H7 (cell line): ENCODE data around the gene BMP6. TPM values are rescaled to one million over a fixed set of nuclear protein-coding genes. Genes with fewer than 3 reads are reported as not detected.
"Not testable (repeated sequence)": the region's sequence is repeated elsewhere in the genome, so short reads cannot be mapped to it uniquely, and the experiment has no call there.

Experiments
- DNase-seq: peaks from one replicate; pipeline ENCODE4 v3.0.0; 2012
- H3K27me3 ChIP-seq: 2 replicates; pipeline ENCODE4 v1.6.0; 2011; ENCODE audit warnings: mild to moderate bottlenecking, low read length; ENCODE audit not compliant: control insufficient read depth, insufficient read depth
- H3K36me3 ChIP-seq: replicated peaks from 2 replicates; pipeline ENCODE4 v1.5.1; 2011; ENCODE audit warnings: low read length; ENCODE audit not compliant: control insufficient read depth, insufficient read depth
- H3K4me3 ChIP-seq: 2 replicates; pipeline ENCODE4 v1.5.1; 2011; ENCODE audit warnings: low read depth, mild to moderate bottlenecking, control low read depth, low read length, moderate library complexity; ENCODE audit not compliant: insufficient read depth
- total RNA-seq: library from RNA; depleted of rRNA; stranded (reverse); fragments of >200 nt; shearing (Covaris generic); gene quantifications from 2 replicates; pipeline ENCODE4 v1.2.3, GENCODE V29; 2014

Gene BMP6
- total RNA-seq, 1 experiment from 2014 or later: 0.73 TPM

DNA sequence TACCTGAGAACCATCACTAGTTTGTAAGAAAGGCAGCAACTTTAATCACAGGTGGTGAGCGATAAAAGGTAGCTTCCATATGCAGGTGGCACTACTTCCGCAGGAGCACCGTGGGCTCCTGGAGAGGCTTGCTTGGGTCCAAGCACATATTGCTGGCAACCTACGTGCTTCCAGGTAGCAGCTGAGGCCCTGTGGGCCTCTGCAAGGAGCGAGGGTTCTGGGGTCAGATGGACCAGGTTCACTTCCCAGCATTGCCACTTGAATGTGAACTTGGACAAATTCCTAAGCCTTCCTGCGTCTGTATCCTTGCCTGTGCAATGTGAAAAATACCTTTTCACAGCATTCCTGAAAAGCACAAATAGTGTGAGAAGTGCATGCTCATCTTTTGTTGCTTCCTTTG lies 153.7 kb downstream of the BMP6 start:
- no peaks in the 10 kb centered on the region for H3K27me3 ChIP-seq
- H3K4me3 ChIP-seq: no peak overlapping the region
- DNase-seq: no peak
- H3K36me3 ChIP-seq: peaks cover 18% of the 10 kb centered on the region

DNA sequence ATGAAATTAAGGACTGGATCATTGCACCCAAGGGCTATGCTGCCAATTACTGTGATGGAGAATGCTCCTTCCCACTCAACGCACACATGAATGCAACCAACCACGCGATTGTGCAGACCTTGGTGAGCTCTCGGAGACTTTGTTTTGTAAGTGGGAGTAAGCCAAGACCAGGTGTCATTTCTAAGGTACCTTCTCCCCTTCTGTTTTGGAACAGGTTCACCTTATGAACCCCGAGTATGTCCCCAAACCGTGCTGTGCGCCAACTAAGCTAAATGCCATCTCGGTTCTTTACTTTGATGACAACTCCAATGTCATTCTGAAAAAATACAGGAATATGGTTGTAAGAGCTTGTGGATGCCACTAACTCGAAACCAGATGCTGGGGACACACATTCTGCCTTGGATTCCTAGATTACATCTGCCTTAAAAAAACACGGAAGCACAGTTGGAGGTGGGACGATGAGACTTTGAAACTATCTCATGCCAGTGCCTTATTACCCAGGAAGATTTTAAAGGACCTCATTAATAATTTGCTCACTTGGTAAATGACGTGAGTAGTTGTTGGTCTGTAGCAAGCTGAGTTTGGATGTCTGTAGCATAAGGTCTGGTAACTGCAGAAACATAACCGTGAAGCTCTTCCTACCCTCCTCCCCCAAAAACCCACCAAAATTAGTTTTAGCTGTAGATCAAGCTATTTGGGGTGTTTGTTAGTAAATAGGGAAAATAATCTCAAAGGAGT lies 154.2 kb downstream of the BMP6 start:
- DNase-seq: no peak
- Histone ChIP-seq H3K4me3 (no peak overlapping the region), H3K36me3 (peaks cover 18% of the 10 kb centered on the region), H3K27me3 (no peaks in the 10 kb centered on the region)

DNA sequence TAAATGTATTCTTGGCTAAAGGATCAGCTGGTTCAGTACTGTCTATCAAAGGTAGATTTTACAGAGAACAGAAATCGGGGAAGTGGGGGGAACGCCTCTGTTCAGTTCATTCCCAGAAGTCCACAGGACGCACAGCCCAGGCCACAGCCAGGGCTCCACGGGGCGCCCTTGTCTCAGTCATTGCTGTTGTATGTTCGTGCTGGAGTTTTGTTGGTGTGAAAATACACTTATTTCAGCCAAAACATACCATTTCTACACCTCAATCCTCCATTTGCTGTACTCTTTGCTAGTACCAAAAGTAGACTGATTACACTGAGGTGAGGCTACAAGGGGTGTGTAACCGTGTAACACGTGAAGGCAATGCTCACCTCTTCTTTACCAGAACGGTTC lies 154.8 kb downstream of the BMP6 start:
- peaks cover 19% of the 10 kb centered on the region for H3K36me3 ChIP-seq
- no peak for DNase-seq
- H3K4me3 ChIP-seq: no peak overlapping the region
- no peaks in the 10 kb centered on the region for H3K27me3 ChIP-seq

DNA sequence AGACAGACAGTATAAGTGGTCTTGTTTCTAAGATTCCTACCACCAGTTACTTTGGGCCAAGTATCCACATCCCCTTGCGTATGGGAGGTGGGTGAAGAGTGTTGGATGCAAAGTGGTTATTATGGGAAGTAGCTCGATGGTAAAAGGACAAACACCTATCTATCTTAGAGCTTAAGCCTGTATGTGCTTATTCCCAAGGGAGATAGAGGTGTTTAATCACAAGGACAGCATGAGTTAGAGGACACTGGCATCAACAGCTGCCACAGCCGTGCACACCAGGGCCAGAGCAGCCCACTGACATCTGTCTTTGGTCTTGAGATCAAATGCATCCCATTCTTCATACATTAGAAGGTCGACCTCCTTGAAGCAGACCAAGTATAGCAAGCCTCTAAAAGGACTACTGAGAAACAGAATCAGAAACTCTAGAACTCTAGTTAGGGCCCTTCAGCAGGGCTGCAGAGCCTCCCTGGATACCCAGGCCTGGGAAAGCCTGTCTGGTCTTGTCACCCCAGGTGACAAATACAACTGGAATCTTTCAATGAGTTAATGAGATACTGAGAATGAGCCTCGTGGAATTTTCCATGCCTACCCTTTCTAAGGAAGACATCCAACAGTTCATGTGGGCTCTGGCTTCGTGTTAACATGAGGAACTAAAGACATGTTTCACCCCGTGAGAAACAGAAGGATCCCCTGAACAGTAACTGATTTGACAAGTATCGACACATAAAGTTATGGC lies 156.0 kb downstream of the BMP6 start:
- DNase-seq: no peak
- Histone ChIP-seq H3K4me3 (no peak overlapping the region), H3K36me3 (peaks cover 30% of the 10 kb centered on the region), H3K27me3 (no peaks in the 10 kb centered on the region)

DNA sequence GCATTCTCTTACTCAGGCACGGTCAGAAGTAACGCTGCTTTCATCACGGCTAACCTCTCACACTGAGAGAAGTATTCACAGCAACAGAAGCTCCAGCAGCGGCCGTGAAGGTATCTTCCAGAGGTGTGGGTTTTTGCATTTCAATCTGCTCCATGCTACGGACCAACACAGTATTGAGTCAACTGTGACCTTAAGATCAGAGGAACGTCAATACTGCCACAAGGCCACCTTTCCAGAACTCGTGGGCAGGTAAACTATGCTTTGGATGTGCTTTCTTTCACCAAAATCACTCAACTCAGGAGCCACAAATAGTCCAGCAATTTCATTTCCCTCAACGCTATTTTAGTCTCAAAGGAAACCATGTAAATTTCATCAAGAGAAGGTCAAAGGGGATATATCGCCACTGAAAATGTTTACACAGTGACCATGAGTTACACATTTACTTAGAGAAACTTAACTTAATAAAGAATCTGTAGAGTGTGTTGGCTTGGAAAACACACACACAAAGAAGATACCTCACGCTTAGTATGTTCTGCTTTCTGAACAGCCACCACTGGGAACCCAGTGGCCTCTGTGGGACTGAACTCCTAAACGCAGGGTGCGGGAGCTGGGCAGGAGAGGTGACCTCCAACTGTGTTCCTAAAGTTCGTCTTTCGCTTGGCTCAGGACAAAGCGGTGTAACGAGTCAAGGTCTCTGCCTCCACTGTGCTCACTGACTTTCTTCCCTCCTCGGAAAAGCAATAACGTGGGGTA lies 156.8 kb downstream of the BMP6 start:
- Histone ChIP-seq H3K36me3 (peaks cover 33% of the 10 kb centered on the region), H3K27me3 (no peaks in the 10 kb centered on the region), H3K4me3 (no peak overlapping the region)
- DNase-seq: no peak

DNA sequence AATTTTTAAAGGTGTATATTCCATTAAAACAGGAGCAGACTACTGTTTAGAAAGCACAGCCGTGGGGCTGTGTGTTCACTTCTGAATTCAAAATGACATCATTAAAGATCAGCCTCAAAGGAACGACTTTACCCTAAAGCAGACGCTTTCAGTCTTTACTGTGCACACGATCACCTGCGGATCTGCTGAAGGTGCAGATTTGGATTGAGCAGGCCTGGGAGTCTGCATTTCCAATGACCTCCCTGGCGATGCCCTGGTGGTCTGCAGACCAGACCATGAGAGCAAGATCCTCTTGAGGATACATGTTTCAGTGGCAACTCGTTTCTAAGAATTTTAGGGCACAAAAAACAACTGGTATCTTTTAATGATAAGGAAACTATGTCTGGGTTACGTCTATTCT lies 157.5 kb downstream of the BMP6 start:
- Histone ChIP-seq H3K4me3 (no peak overlapping the region), H3K36me3 (peaks cover 36% of the 10 kb centered on the region), H3K27me3 (no peaks in the 10 kb centered on the region)
- DNase-seq: no peak

DNA sequence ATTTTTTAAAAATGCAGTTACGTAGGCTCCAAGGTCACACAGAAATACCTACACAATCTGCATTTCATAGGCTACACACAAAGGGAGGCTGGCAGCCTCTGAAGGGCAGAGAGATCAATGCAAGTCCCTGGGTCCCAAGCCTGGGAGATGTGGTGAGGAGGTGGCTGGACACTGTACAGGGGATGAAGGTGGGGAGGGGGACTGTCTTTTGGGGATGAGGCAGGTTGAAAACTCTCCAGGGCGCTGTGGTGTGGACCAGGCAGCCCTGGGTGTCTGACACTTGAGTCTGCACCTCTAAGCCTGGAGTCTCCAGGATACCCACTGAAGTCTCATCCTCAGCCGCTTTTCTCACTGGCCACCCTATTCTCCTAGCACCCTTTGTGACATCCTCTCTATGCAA lies 160.2 kb downstream of the BMP6 start:
- Histone ChIP-seq H3K4me3 (no peak overlapping the region), H3K36me3 (peaks cover 56% of the 10 kb centered on the region), H3K27me3 (no peaks in the 10 kb centered on the region)
- DNase-seq: no peak

DNA sequence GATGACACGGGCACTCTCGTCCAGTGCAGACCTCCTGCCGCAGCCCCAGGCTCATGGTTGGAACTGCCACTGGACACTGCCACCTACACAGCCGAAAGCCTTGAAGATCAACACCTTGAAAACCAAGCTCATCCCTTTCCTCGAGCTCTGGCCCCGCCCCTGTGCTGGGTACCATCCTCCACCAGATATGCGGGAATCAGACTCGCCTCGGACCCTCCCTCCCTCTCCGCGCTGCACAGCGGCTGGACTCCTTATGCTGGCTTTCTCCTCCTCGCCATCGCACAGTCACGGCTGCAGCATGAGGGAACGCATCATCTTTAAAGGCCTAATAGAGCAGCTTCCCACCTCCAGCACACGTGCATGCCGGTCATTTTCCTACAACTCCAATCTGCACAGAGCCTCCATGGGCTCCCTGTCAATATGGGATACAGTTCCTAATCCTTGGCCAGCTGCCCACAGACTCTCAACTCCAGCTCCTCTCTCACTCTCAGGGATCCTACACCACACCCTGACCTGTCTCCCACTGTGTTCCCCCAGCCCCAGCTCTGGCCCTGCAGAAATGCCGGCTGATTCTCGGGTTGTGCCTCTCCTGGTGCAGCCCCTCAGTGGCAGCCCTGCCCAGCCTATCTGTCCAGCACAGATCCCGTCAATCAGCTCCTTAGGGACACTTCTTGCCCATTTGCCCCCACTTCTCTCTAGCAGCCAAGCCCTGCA lies 161.5 kb downstream of the BMP6 start:
- no peak for DNase-seq
- Histone ChIP-seq H3K36me3 (peaks cover 59% of the 10 kb centered on the region), H3K4me3 (no peak overlapping the region), H3K27me3 (no peaks in the 10 kb centered on the region)

DNA sequence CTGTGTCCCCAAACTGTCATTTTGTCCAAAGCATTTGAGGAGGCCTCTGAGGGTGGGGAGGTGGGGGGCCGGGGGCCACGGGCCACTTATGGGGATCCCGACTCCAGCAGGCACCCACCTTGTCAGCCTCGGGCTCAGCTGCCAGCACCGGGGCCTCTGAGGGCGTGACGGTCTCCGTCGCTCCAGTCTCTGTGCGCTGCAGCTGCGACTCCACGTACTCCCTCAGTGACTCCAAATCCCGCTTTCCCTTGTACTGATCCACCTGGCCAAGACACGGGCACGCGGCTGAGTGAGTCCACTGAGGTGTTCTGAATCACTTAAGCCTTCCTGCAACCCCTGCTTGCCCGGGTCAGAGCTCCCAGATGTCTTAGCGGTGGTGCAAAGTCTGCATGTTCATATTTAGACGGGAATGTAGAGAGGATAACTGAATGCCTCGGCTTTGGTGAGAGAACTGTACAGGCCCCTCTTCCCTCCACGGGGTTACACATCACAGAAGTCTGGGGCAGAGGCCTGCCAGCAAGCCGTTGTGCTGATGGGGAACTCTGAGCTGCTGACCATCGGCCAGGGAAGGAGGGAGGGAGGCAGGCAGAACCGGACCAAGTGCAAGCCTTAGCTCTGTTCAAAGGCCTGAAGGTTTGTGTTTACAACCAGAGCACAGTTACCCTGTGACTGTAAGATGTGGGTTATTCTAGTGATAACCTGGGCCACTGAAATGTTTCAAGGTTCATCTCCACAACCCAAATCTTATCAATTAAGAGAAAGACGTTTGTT lies 162.9 kb downstream of the BMP6 start:
- Histone ChIP-seq H3K36me3 (peaks cover 60% of the 10 kb centered on the region), H3K4me3 (no peak overlapping the region), H3K27me3 (no peaks in the 10 kb centered on the region)
- no peak for DNase-seq

DNA sequence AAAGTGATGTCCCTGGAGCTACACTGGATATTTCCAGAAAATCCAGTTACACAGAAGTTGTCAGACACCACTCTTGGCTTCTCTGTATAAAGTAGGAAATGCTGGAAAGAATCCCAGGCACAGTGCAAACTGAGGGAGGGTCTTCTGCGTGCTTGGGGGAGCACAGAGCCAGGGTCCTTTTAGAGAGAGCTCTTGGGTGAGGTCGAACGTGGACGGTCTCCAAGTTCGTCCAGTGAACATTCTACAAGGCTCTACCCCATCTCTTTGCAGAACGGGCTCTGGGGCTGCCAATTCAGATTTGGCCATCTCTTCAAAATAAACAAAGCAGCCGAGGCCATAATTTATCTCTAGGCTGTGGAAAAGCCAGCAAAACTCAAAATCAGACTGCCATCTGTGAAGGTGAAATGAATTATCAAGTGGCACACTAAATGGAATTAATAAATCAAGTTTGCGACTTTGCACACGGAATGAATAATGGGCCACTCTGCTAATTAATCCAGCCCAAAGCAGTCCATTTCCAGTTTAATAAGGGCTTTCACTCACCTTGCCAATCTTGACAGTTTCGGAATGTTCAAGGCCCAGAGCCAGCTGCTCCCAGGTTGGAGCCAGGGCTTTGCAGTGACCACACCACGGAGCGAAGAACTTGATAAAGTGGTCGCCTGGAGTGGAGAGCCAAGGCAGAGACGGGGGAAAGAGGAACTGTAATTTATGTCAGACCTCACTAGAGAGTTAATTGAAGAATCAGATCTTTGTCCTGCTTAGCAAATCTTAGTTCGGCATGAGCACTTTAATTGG lies 165.4 kb downstream of the BMP6 start:
- Histone ChIP-seq H3K36me3 (peaks cover 60% of the 10 kb centered on the region), H3K27me3 (no peaks in the 10 kb centered on the region), H3K4me3 (no peak overlapping the region)
- DNase-seq: no peak

DNA sequence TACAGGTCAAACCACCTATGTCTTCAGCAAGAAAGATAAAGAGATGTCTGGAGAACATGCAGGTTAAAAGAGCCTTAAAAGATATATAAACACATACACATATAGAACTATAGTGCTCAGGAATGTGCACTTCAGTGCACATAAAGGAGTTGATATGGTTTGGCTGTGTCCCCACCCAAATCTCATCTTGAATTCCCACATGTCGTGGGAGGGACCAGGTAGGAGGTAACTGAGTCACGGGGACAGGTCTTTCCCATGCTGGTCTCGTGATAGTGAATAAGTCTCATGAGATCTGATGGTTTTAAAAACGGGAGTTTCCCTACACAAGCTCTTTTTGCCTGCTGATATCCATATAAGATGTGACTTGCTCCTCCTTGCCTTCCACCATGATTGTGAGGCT lies 166.5 kb downstream of the BMP6 start:
- not testable (repeated sequence) for H3K27me3 ChIP-seq, H3K4me3 ChIP-seq, DNase-seq
- H3K36me3 ChIP-seq: peaks cover 62% of the 10 kb centered on the region

DNA sequence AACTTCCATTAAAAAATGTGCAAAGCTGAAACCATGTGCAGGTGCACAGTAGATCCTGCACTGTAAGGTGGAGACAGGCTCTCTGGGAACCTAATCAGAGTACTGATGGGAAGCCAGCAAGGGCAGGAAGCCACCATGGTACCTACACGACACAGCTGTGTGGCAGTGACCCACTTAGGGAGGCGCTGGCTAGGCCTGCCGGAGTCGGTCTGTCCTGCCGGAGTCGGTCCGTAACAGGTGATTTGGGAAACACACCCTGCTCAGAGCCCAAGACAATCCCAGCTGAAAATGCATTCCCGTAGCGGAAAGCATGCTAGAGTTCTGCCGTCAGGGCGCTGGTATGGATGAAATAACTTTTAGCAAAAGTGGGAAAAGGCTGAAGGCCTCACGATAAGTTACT lies 167.4 kb downstream of the BMP6 start:
- no peak for DNase-seq
- Histone ChIP-seq H3K4me3 (no peak overlapping the region), H3K36me3 (peaks cover 58% of the 10 kb centered on the region), H3K27me3 (no peaks in the 10 kb centered on the region)
